GM19351 (cell line): ENCODE results near the gene ANKLE1.

Experiments
- ATAC-seq: cut with Tn5 transposase; IDR thresholded peaks from one replicate; pipeline ENCODE4 v1.9.1; 2021; ENCODE audit warnings: mild to moderate bottlenecking, moderate library complexity; ENCODE audit not compliant: unreplicated experiment

ANKLE1 gene

DNA sequence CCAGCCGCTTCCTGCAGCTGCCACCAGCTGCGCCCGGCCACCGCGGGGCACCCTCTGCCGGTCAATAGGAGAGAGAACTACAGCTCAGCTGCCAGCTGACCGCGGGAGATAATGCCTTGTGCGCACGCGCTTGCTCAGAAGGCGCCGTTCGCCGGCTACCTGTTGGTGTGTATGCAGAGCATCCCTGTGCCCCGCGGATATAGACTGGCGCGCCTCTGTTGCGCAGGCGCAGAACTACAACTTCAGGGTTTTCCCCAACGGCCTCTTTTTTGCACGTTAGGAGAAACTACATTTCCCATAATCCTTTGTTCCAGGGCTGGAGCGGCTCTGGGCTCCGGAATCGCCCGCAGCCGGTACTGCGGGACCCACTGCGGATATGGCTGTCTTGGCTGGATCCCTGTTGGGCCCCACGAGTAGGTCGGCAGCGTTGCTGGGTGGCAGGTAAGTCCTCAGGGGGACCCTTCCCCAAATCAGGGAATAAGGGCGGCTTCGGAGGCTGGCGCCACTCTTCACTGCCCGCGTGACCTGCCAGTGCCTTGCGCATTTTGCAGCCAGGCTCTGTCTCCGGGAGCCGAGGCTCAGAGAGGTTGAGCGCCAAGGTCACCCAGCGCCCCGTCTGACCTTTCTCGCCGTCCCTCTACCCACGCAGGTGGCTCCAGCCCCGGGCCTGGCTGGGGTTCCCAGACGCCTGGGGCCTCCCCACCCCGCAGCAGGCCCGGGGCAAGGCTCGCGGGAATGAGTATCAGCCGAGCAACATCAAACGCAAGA is 24.0 kb downstream of the ANKLE1 start, which contains the start of gene MRPL34:
MRPL34 (plus strand) TSS at position 356 of the 768 bp plus-strand sequence; CDS start at position 377, 21 bp downstream.
- ATAC-seq: peak; percentile 58

DNA sequence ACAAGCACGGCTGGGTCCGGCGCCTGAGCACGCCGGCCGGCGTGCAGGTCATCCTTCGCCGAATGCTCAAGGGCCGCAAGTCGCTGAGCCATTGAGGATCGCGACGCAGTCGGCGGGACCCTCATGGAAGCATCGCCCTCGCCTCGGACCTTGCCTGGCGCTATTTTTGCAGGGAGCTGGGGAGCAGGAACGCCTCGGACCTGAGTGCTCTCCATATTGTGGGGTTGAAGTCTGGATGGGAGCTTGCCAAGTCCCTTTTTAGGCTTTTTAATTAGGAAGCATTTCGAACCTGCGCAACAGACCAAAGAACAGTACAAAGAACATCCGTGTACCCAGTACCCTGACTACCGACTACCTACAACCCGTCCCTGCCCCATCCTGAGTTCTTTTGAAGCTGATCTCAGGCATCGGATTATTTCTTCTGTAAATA is 24.6 kb downstream of the ANKLE1 start:
- no peak for ATAC-seq

- ATAC-seq: no peak
Measured at GRCh38 chr19:17307876-17308377, 26.2 kb downstream of the ANKLE1 start.

- ATAC-seq: peak; percentile 62
Measured at GRCh38 chr19:17309198-17309964, 27.7 kb downstream of the ANKLE1 start, which contains the start of gene DDA1. Gene DDA1, plus strand, starts transcription at chr19:17309563. Its CDS starts 92 bp downstream, at chr19:17309655.

GRCh38 chr19:17309965-17310461 is 28.3 kb downstream of the ANKLE1 start:
- ATAC-seq: no peak

GRCh38 chr19:17311455-17312188 is 29.9 kb downstream of the ANKLE1 start:
- ATAC-seq: no peak

DNA sequence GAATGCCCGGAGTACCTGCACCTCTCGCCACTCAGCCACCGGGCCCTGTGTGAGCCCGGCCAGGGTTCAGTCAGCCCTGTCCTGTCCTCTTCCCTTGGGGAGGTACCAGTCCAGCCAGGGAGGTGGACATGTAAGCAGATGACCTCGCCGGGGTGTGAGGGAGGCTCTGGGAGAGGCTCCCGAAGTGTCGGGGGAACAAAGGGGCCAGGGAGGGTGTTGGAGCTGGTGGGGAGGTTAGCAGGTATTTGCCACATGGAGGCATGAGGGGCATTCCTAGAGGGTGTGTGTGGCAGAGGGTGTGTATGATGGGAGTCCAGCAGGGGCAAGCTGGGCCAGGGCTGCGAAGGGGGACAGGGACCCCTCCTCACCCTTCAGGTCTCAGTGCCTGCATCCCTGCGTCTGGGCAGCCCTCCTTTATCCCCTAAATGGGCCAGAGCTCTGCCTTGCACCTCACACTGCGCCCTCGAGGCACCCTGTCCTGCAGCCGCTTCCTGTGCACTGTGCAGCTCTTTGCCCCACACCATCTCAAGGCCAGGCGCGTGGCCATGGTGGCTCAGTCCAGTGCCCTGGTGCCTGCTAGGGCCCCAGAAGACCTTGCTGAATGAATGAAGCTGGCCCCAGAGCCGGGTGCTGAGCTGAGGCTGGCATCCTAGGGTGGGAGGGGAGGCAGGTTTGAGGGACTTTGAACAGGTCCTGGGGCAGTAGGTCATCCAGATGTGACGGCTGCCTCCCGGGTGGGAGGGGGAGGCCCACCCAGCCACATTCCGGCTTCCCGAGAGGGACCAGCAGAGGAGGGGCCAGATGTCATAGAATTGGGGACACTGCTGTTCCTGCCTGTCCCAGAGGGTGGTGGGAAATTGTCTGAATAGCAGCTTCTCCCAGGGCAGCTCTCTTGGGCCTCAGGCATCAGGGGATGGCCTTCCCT is 30.8 kb downstream of the ANKLE1 start:
- ATAC-seq: no peak

DNA sequence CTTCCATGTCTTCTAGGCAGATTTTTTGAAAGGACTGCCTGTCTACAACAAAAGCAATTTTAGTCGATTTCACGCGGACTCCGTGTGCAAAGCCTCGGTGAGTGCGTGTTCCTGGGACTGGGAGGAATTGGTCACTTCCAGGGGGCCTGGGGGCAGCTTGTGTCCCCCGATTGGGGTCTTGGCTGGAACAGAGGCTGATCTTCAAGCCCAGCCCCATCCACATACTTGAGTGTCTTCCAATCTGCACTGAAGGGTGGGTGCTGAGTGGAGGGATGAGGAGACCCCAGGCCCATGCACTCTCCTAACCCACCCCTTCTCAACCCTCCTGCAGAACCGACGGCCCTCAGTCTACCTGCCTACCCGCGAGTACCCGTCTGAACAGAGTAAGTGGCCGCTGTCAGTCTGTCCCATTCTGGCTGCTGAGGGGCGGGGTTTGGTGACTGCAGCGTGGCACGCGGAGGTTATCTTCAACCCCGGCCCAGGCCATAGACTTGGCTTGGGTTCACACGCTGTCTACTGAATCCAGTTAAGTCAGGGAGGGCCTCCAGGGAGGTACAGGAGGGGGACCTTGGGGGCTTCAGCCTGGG is 32.4 kb downstream of the ANKLE1 start:
- no peak for ATAC-seq

GRCh38 chr19:17318966-17319365 is 37.3 kb downstream of the ANKLE1 start:
- ATAC-seq: no peak

DNA sequence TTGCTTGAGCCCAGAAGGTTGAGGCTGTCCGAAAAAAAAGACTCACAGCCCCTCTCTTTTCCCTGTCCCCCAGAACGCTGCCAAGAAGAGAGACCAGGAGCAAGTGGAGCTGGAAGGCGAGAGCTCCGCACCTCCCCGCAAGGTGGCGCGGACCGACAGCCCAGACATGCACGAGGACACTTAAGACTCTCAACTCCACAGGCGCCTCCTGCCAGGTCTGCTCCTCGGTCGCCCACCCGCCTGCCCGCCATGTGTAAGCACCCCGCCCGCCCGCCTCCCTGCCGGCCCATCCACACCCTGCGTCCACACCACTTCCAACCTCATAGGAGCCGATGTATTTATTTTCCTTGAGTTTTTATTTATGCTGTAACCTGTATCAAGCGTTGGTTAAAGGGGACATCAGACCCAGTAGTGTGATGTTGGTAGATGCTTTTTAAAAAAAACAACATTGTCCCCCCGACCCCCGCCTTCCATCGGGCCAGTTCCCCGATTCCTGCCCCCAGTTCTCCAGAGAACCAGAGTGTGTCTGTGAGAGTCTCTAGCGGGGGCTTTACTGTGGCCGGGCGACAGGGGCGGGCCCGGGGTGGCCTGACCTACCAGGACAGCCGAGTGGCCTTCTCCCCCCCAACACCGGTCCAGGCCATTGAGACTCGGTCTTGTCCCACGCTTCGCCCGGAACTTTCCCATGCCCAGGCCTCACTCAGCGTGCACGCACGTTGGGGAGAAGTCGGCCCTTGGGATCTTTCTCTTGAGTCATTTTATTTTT is 38.0 kb downstream of the ANKLE1 start:
- ATAC-seq: no peak

DNA sequence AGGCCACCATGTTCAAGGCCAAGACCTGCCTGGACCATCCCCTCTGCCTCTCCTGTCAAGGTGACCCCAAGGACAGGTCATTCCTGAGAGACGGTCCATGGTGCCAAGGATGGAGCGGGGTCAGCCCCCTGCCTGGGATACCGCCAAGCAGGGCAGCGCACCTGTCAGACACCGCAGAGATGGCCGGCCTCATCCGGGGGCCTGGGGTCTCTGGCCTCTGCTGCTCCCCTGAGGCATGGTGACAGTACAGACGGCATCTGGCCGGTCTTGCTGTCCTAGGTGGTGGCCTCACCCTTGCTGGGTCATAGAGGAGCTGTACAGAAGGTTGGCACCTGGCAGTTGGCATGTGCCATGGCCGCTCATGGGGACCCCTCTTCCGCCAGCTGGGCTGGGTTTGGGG is 38.7 kb downstream of the ANKLE1 start:
- ATAC-seq: no peak

GRCh38 chr19:17321655-17322489 is 40.2 kb downstream of the ANKLE1 start:
- no peak for ATAC-seq

DNA sequence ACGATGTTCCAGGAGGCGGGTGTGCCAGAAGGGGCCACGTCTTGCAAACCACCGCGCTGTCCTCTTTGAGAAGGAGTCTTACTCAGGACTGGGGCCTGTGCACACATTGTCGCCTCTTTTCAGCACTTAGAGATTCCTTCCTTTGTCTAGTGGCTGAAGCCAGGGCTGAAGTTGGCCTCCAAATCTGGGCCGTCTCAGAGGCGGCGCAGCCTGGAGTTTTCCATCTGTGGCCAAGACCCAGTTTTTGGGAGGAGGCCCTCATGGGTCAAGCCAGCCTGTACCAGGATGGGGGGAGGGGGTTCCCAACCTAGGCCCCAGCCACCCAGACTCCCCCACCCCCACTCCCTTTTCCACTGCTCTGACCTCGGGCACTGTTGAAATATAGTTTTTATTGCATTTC is 41.2 kb downstream of the ANKLE1 start:
- ATAC-seq: no peak

GRCh38 chr19:17323300-17323963 is 41.7 kb downstream of the ANKLE1 start:
- no peak for ATAC-seq

GRCh38 chr19:17323964-17324332 is 42.2 kb downstream of the ANKLE1 start:
- ATAC-seq: no peak

- ATAC-seq: no peak
Measured at GRCh38 chr19:17324357-17325114, 42.8 kb downstream of the ANKLE1 start.

GRCh38 chr19:17325133-17325532 is 43.4 kb downstream of the ANKLE1 start:
- no peak for ATAC-seq
